AG09319 (cell line): ENCODE data around the gene SYNJ2.

Source experiments
- DNase-seq: peaks from one replicate; pipeline ENCODE4 v3.0.0-alpha.2; 2010; ENCODE audit warnings: low read depth; ENCODE audit errors: extremely low read depth
- CTCF ChIP-seq: IDR thresholded peaks from 2 replicates; pipeline ENCODE4 v1.5.1; 2011; ENCODE audit warnings: low read depth, mild to moderate bottlenecking, inconsistent platforms, low read length, moderate library complexity

Gene SYNJ2

DNA sequence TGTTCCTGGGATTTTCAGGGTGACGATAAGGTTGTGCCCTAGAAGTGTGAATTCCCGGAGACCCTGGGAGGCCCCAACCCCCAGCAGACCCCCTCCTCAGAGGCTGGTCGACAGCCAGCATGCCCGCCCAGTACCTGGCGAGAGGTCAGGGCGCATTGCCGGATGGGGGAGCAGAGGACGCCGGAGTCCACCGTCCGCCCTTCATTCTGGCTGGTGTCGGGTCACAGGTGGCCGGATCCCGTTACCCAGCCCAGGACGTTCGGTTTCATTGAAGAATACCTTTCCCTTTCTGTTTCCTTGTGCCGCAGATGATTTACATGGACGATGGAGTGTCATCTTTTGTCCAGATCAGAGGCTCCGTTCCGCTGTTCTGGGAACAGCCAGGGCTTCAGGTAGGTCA is 61.3 kb downstream of the SYNJ2 start:
- no peak for TF ChIP-seq CTCF
- DNase-seq, result no peak

DNA sequence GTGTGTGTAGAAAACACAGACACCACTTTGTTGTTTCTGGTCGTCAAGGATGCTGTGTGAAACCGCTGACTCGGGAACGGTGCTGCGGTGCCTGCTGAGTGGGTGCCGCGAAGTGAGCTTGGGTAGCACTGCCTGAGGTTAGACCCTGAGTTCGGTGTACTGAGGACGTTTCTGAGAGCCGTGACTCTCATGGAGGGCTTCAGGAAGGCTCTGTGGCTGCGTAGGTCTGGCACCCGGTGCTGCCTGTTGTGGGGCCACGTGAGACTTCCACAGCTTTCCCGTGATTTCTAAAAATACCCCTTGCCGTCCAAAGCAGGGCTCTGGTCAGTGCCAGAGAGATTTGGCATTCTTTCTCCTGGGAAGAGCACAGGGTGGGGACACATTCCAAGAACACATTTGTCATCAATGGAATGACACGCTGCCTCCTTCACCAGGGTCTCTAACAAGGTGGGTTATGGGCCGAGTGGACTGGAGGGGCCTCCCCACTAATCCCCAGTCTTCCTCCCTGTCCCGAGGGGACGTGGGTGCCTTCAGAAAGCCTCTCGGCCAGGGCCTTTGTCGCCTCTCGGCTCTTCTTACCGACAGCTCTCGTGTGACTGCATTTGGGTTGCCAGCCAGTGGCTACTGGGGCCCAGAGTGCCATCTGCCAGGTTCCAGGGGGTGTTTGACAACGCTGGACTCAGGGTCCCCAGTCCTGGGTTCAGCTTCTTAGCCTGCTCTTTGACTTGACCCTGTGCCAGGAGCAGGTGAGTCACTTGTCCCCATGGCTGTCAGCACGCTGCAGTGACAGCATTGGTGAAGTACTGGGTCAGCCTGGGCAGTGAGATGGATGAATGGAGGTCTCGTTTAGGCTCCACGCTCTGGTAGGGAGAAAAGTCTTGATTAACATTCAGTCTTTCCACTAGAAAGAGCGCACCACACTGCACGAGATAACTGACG is 62.2 kb downstream of the SYNJ2 start:
- DNase-seq, result no peak
- no peak for TF ChIP-seq CTCF

DNA sequence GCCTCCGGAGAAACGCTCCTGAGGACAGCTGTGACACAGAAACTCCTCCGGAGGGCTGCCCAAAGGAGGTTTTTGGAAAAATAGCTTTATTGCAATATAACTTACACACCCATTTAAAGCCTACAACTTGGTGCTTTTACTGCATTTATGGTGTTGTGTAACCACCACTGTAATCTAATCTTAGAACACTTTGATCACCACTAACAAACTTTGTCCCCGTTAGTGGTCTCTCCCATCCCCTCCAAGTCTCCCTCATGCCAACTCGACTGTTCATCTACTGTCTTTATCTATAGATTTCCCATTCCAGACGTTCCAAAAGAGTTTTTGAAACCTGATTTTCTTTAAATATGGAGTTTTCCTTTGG is 62.8 kb downstream of the SYNJ2 start:
- DNase-seq, result no peak
- no peak for TF ChIP-seq CTCF

GRCh38 chr6:158046201-158047126 is 64.8 kb downstream of the SYNJ2 start:
- DNase-seq, result no peak

DNA sequence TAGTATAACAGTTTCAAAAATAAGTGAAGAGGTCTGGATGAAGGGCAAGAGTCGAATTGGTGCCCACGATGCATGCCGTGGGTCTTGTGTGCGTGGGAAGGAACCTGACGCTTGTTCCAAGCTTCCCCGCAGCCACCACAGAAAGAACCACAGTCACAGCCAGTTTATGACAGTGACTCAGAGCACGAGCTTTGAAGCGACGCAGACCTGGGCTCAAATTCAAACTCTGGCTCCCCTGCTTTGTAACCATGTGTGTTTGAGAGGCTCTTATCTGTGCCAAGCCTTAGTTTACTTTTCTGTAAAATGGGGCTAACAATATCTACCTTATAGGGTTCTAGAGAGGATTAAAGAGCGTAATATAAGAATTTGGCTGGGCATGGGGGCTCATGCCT is 65.5 kb downstream of the SYNJ2 start:
- no peak for TF ChIP-seq CTCF
- no peak for DNase-seq

More at GRCh38 chr6:158046201-158047126, 64.8 kb downstream of the SYNJ2 start:
- TF ChIP-seq CTCF, result no peak

- no peak for TF ChIP-seq CTCF
- no peak for DNase-seq
Measured at GRCh38 chr6:158047563-158048323, 66.1 kb downstream of the SYNJ2 start.
